GM12878 (cell line): Measurements from ENCODE around the gene TJP1. TPM values are rescaled to one million over a fixed set of nuclear protein-coding genes. Genes with fewer than 3 reads are reported as not detected.

Experiments
- ATAC-seq: fragments of 200-7000 bp; cut with Tn5 transposase; 3 replicates; pipeline ENCODE4 v1.9.1; 2020; ENCODE audit warnings: mild to moderate bottlenecking, moderate library complexity
- BruUV-seq: library from RNA; stranded (reverse); fragments of 400-500 nt; replicated peaks from 2 replicates; lab custom pipeline; 2021; lab: Mats Ljungman, UMichigan
- CTCF ChIA-PET: fragments of 300-600 bp; sonication (Branson Sonifier 250); formaldehyde crosslinking; extraction: SDS; loops from one replicate; lab custom pipeline; 2021; ENCODE audit warnings: inconsistent platforms; lab: Yijun Ruan, JAX
- POLR2A ChIA-PET: fragments of 350-600 bp; formaldehyde crosslinking; extraction: SDS; loops from one replicate; lab custom pipeline; 2021; ENCODE audit warnings: inconsistent platforms; lab: Charles Lee
- RAD21 ChIA-PET: fragments of 300-600 bp; sonication (Branson Sonifier 250); formaldehyde crosslinking; loops from one replicate; lab custom pipeline; 2023; ENCODE audit warnings: antibody characterized with exemption; ENCODE audit not compliant: unreplicated experiment; lab: Charles Lee
- SMC1A ChIA-PET: fragments of 300-600 bp; sonication (Branson Sonifier 250); formaldehyde crosslinking; loops from one replicate; lab custom pipeline; 2023; ENCODE audit not compliant: unreplicated experiment, uncharacterized antibody; lab: Charles Lee
- DNase-seq: peaks from one replicate; pipeline ENCODE4 v3.0.0-alpha.2; 2011; ENCODE audit warnings: low read depth, low spot score
- FAIRE-seq: peaks from 3 replicates; lab custom pipeline; 2011; peaks lifted over from hg19 to GRCh38; lab: Jason Lieb, UNC
- H2AFZ ChIP-seq: 2 replicates; pipeline ENCODE4 v1.6.0; 2011; ENCODE audit warnings: low read depth, low read length, control low read depth; ENCODE audit not compliant: control insufficient read depth
- H3K27ac ChIP-seq: 2 replicates; pipeline ENCODE4 v1.5.1; 2011; ENCODE audit warnings: control low read depth; ENCODE audit not compliant: control insufficient read depth, insufficient read depth
- H3K27me3 ChIP-seq, 2 experiments: replicated peaks in 1 of 2; 2 replicates each; pipeline versions ENCODE4 v1.6.0 to v1.6.1; 2011; ENCODE audit warnings: low read length in 1 of 2; ENCODE audit not compliant: control insufficient read depth in 2 of 2, insufficient read depth in 2 of 2
- H3K36me3 ChIP-seq, 2 experiments: 2 replicates each; pipeline ENCODE4 v1.5.1; 2011; ENCODE audit warnings: low read length in 1 of 2; ENCODE audit not compliant: control insufficient read depth in 2 of 2, insufficient read depth in 2 of 2
- H3K4me1 ChIP-seq: 2 replicates; pipeline ENCODE4 v1.6.1; 2011; ENCODE audit warnings: mild to moderate bottlenecking, low read length, moderate library complexity, mixed read lengths; ENCODE audit not compliant: control insufficient read depth, insufficient read depth
- H3K4me2 ChIP-seq: 2 replicates; pipeline ENCODE4 v1.6.0; 2011; ENCODE audit warnings: control low read depth; ENCODE audit not compliant: control insufficient read depth, insufficient read depth
- H3K4me3 ChIP-seq: fragments of 200-600 bp; sonication (generic); 2 replicates; pipeline ENCODE4 v1.5.1; 2016
- H3K79me2 ChIP-seq: 2 replicates; pipeline ENCODE4 v1.6.0; 2011; ENCODE audit warnings: low read length; ENCODE audit not compliant: control insufficient read depth, insufficient read depth
- H3K9ac ChIP-seq: 2 replicates; pipeline ENCODE4 v1.8.0; 2011; ENCODE audit warnings: low read length, control low read depth, mixed read lengths; ENCODE audit not compliant: control insufficient read depth, insufficient read depth
- H3K9me3 ChIP-seq: replicated peaks from 3 replicates; pipeline ENCODE4 v1.5.1; 2011; ENCODE audit warnings: mild to moderate bottlenecking, low read length; ENCODE audit not compliant: control insufficient read depth, insufficient read depth
- H4K20me1 ChIP-seq: 2 replicates; pipeline ENCODE4 v1.6.0; 2011; ENCODE audit not compliant: control insufficient read depth, insufficient read depth
- HCFC1 ChIP-seq: fragments of 150-350 bp; IDR thresholded peaks from 2 replicates; pipeline ENCODE4 v1.6.1; 2014; ENCODE audit warnings: low read length
- JUNB ChIP-seq: IDR thresholded peaks from 2 replicates; pipeline ENCODE4 v1.6.1; 2016; ENCODE audit warnings: antibody characterized with exemption, mild to moderate bottlenecking
- NFYB ChIP-seq: IDR thresholded peaks from 2 replicates; pipeline ENCODE4 v1.6.1; 2011; ENCODE audit warnings: low read depth, mild to moderate bottlenecking, low read length, improper control_type of control experiment, moderate library complexity; ENCODE audit not compliant: insufficient read depth
- NR2F1 ChIP-seq: fragments of 450-650 bp; conservative IDR thresholded peaks from 2 replicates; pipeline ENCODE4 v1.6.1; 2017; ENCODE audit warnings: mild to moderate bottlenecking
- WGBS: methylation state at CpG from one replicate; pipeline ENCODE4 v1.1.6; 2016; ENCODE audit warnings: low lambda C conversion rate; ENCODE audit not compliant: insufficient replicate concordance, insufficient coverage; ENCODE audit errors: missing lambda C conversion rate; 5-methylcytosine and 5-hydroxymethylcytosine counted together
- in situ Hi-C: fragments of 300-500 bp; cut with MboI; formaldehyde crosslinking; loops from 9 replicates; pipeline ENCODE4 v1.14.3; 2018; ENCODE audit warnings: mixed read lengths
- intact Hi-C: fragments of 100-400 bp; cut with micrococcal nuclease; formaldehyde crosslinking; loops from one replicate; pipeline ENCODE4 v1.14.2; 2022; ENCODE audit not compliant: unreplicated experiment
- polyA plus RNA-seq, 11 experiments: library from polyadenylated mRNA; depleted of rRNA in 4 of 11; unstranded in 6 of 11; stranded (reverse) in 5 of 11; fragments of >200 nt; fragmentation: Nextera tagmentation in 4 of 11; fragmentation: Illumina TruSeq in 1 of 11; extraction: Ambion mirVana in 4 of 11; extraction: Trizol in 1 of 11; gene quantifications; 1 replicate in 1 of 11; 2 replicates in 10 of 11; pipeline versions ENCODE4 v1.2.1 to v1.2.3, GENCODE V29; 2011 to 2016; ENCODE audit warnings: inconsistent platforms in 2 of 11, missing spikeins in 2 of 11, low read depth in 1 of 11
- total RNA-seq, 4 experiments: library from RNA; depleted of rRNA in 3 of 4; stranded (reverse); fragments of >200 nt in 3 of 4; fragmentation: Illumina TruSeq in 1 of 4; extraction: Trizol in 1 of 4; gene quantifications; 2 replicates each; pipeline versions ENCODE4 v1.2.1 to v1.2.3, GENCODE V29; 2013 to 2021
- TF ChIP-seq, protein P1 (sequence below): IDR thresholded peaks from 2 replicates; pipeline ENCODE4 v1.6.1; 2012; ENCODE audit warnings: mild to moderate bottlenecking, low read depth, low read length
- TF ChIP-seq, protein P2 (sequence below): fragments of 450-650 bp; IDR thresholded peaks from 2 replicates; pipeline ENCODE4 v1.6.1; 2018; ENCODE audit warnings: borderline replicate concordance, mild to moderate bottlenecking; ENCODE audit not compliant: partially characterized antibody
- TF ChIP-seq, protein P3 (sequence below): IDR thresholded peaks from 2 replicates; pipeline ENCODE4 v1.6.1; 2012; ENCODE audit warnings: low read length, inconsistent platforms
- TF ChIP-seq, protein P4 (sequence below): IDR thresholded peaks from 2 replicates; pipeline ENCODE4 v1.6.1; 2012; ENCODE audit warnings: improper control_type of control experiment, low read depth, low read length; ENCODE audit not compliant: insufficient replicate concordance

Gene TJP1
- total and polyA plus RNA-seq, 10 of the 15 experiments (the other 5 are each of a cell fraction or from before 2014, with no cell fraction given), result 0.01 to 0.49 (median 0.08) TPM; not detected in 7

DNA sequence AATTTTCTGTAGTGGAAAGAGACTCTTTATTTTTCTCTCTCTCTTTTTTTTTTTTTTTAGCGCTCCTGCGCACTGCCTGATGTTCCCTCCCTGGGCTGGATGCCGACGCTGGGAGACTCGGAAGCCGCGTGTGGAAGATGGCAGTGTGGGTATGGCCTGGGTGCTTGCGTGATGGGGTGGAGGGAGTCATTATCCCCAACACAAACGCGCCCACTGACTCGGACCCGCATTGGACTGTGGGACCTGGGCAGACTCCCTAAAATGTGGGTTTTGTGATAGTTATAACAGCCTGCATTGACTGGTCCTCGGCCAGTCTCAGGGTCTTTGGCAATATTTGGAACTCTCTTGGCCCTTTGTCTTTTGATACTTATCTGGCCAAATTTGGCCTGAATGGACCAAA lies 157.9 kb downstream of the TJP1 start:
- in situ Hi-C loops, result no loop called here
- ChIA-PET CTCF (no interaction called here), POLR2A (no interaction called here), RAD21 (no interaction called here)
- FAIRE-seq (no peak), ATAC-seq (no peak), DNase-seq (no peak)
- Histone ChIP-seq H3K79me2 (no peaks in the 10 kb centered on the region), H3K36me3 (no peaks in the 10 kb centered on the region), H3K27ac (no peak overlapping the region), H3K9ac (no peak overlapping the region), H3K27me3 (no peaks in the 10 kb centered on the region), H3K4me1 (no peaks in the 10 kb centered on the region), H2AFZ (no peak overlapping the region)
- no TSS peak for BruUV-seq
- intact Hi-C loops, result no loop called here
- 79% methylated on average over 11 of the region's 13 CpGs for WGBS
- TF ChIP-seq, protein P1, sequence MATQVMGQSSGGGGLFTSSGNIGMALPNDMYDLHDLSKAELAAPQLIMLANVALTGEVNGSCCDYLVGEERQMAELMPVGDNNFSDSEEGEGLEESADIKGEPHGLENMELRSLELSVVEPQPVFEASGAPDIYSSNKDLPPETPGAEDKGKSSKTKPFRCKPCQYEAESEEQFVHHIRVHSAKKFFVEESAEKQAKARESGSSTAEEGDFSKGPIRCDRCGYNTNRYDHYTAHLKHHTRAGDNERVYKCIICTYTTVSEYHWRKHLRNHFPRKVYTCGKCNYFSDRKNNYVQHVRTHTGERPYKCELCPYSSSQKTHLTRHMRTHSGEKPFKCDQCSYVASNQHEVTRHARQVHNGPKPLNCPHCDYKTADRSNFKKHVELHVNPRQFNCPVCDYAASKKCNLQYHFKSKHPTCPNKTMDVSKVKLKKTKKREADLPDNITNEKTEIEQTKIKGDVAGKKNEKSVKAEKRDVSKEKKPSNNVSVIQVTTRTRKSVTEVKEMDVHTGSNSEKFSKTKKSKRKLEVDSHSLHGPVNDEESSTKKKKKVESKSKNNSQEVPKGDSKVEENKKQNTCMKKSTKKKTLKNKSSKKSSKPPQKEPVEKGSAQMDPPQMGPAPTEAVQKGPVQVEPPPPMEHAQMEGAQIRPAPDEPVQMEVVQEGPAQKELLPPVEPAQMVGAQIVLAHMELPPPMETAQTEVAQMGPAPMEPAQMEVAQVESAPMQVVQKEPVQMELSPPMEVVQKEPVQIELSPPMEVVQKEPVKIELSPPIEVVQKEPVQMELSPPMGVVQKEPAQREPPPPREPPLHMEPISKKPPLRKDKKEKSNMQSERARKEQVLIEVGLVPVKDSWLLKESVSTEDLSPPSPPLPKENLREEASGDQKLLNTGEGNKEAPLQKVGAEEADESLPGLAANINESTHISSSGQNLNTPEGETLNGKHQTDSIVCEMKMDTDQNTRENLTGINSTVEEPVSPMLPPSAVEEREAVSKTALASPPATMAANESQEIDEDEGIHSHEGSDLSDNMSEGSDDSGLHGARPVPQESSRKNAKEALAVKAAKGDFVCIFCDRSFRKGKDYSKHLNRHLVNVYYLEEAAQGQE, result no peak
- TF ChIP-seq NFYB (no peak), NR2F1 (no peak), JUNB (no peak), HCFC1 (no peak)
- TF ChIP-seq, protein P2, sequence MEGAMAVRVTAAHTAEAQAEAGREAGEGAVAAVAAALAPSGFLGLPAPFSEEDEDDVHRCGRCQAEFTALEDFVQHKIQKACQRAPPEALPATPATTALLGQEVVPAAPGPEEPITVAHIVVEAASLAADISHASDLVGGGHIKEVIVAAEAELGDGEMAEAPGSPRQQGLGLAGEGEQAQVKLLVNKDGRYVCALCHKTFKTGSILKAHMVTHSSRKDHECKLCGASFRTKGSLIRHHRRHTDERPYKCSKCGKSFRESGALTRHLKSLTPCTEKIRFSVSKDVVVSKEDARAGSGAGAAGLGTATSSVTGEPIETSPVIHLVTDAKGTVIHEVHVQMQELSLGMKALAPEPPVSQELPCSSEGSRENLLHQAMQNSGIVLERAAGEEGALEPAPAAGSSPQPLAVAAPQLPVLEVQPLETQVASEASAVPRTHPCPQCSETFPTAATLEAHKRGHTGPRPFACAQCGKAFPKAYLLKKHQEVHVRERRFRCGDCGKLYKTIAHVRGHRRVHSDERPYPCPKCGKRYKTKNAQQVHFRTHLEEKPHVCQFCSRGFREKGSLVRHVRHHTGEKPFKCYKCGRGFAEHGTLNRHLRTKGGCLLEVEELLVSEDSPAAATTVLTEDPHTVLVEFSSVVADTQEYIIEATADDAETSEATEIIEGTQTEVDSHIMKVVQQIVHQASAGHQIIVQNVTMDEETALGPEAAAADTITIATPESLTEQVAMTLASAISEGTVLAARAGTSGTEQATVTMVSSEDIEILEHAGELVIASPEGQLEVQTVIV, result no peak
- TF ChIP-seq, protein P3, sequence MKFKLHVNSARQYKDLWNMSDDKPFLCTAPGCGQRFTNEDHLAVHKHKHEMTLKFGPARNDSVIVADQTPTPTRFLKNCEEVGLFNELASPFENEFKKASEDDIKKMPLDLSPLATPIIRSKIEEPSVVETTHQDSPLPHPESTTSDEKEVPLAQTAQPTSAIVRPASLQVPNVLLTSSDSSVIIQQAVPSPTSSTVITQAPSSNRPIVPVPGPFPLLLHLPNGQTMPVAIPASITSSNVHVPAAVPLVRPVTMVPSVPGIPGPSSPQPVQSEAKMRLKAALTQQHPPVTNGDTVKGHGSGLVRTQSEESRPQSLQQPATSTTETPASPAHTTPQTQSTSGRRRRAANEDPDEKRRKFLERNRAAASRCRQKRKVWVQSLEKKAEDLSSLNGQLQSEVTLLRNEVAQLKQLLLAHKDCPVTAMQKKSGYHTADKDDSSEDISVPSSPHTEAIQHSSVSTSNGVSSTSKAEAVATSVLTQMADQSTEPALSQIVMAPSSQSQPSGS, result no peak
- TF ChIP-seq, protein P4, sequence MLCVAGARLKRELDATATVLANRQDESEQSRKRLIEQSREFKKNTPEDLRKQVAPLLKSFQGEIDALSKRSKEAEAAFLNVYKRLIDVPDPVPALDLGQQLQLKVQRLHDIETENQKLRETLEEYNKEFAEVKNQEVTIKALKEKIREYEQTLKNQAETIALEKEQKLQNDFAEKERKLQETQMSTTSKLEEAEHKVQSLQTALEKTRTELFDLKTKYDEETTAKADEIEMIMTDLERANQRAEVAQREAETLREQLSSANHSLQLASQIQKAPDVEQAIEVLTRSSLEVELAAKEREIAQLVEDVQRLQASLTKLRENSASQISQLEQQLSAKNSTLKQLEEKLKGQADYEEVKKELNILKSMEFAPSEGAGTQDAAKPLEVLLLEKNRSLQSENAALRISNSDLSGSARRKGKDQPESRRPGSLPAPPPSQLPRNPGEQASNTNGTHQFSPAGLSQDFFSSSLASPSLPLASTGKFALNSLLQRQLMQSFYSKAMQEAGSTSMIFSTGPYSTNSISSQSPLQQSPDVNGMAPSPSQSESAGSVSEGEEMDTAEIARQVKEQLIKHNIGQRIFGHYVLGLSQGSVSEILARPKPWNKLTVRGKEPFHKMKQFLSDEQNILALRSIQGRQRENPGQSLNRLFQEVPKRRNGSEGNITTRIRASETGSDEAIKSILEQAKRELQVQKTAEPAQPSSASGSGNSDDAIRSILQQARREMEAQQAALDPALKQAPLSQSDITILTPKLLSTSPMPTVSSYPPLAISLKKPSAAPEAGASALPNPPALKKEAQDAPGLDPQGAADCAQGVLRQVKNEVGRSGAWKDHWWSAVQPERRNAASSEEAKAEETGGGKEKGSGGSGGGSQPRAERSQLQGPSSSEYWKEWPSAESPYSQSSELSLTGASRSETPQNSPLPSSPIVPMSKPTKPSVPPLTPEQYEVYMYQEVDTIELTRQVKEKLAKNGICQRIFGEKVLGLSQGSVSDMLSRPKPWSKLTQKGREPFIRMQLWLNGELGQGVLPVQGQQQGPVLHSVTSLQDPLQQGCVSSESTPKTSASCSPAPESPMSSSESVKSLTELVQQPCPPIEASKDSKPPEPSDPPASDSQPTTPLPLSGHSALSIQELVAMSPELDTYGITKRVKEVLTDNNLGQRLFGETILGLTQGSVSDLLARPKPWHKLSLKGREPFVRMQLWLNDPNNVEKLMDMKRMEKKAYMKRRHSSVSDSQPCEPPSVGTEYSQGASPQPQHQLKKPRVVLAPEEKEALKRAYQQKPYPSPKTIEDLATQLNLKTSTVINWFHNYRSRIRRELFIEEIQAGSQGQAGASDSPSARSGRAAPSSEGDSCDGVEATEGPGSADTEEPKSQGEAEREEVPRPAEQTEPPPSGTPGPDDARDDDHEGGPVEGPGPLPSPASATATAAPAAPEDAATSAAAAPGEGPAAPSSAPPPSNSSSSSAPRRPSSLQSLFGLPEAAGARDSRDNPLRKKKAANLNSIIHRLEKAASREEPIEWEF, result no peak
- TF ChIP-seq, all 136 proteins: peak for 0
- no peaks in the 10 kb centered on the region for H4K20me1 ChIP-seq
- SMC1A ChIA-PET, result no interaction called here
- no peak overlapping the region for H3K4me2 ChIP-seq
- H3K4me3 ChIP-seq, result no peak overlapping the region
- no peaks in the 10 kb centered on the region for H3K9me3 ChIP-seq
